HEK293 (cell line): ENCODE data around the gene ZNF608.

ENCODE experiments used
- ATF2 ChIP-seq: fragments of 450-650 bp; formaldehyde crosslinking; IDR thresholded peaks from 2 replicates; pipeline ENCODE4 v1.5.1; 2016; ENCODE audit warnings: missing biosample characterization, missing genetic modification characterization, low read depth
- GLI2 ChIP-seq: fragments of 450-650 bp; formaldehyde crosslinking; IDR thresholded peaks from 2 replicates; pipeline ENCODE4; 2017; ENCODE audit warnings: missing biosample characterization, missing genetic modification characterization, low read depth, borderline replicate concordance
- GLIS1 ChIP-seq: fragments of 450-650 bp; formaldehyde crosslinking; IDR thresholded peaks from 2 replicates; pipeline ENCODE4 v1.5.1; 2016; ENCODE audit warnings: missing biosample characterization, missing genetic modification characterization
- HIC1 ChIP-seq: fragments of 450-650 bp; formaldehyde crosslinking; IDR thresholded peaks from 2 replicates; pipeline ENCODE4 v1.5.1; 2016; ENCODE audit warnings: missing biosample characterization, missing genetic modification characterization
- HOXA7 ChIP-seq: sonication (generic); formaldehyde crosslinking; IDR thresholded peaks from 2 replicates; pipeline ENCODE4 v1.8.1; 2022; ENCODE audit warnings: missing genetic modification reagents, borderline replicate concordance
- IKZF3 ChIP-seq: fragments of 450-650 bp; IDR thresholded peaks from 2 replicates; pipeline ENCODE4 v1.5.0; 2018; ENCODE audit warnings: missing biosample characterization, mild to moderate bottlenecking, missing genetic modification characterization, moderate library complexity
- KLF10 ChIP-seq: fragments of 450-650 bp; IDR thresholded peaks from 2 replicates; pipeline ENCODE4 v1.5.1; 2018; ENCODE audit warnings: missing biosample characterization, mild to moderate bottlenecking, missing genetic modification characterization
- PRDM6 ChIP-seq: fragments of 450-650 bp; formaldehyde crosslinking; IDR thresholded peaks from 2 replicates; pipeline ENCODE4 v1.5.1; 2017; ENCODE audit warnings: missing biosample characterization, missing genetic modification characterization
- TCF7L2 ChIP-seq: IDR thresholded peaks from 2 replicates; pipeline ENCODE4 v1.6.1; 2011; ENCODE audit warnings: low read depth, mild to moderate bottlenecking, inconsistent platforms, low read length, moderate library complexity, borderline replicate concordance
- WT1 ChIP-seq: fragments of 450-650 bp; formaldehyde crosslinking; IDR thresholded peaks from 2 replicates; pipeline ENCODE4 v1.5.1; 2016; ENCODE audit warnings: missing biosample characterization, missing genetic modification characterization
- ZEB2 ChIP-seq: fragments of 450-650 bp; formaldehyde crosslinking; IDR thresholded peaks from 2 replicates; pipeline ENCODE4 v1.5.1; 2016; ENCODE audit warnings: missing biosample characterization, missing genetic modification characterization
- ZNF133 ChIP-seq: fragments of 450-650 bp; formaldehyde crosslinking; IDR thresholded peaks from 2 replicates; pipeline ENCODE4 v1.5.1; 2016; ENCODE audit warnings: missing biosample characterization, missing genetic modification characterization
- ZNF146 ChIP-seq: fragments of 450-650 bp; formaldehyde crosslinking; IDR thresholded peaks from 2 replicates; pipeline ENCODE4 v1.5.1; 2016; ENCODE audit warnings: missing biosample characterization, missing genetic modification characterization
- ZNF214 ChIP-seq: fragments of 450-650 bp; formaldehyde crosslinking; IDR thresholded peaks from 2 replicates; pipeline ENCODE4 v1.5.1; 2017; ENCODE audit warnings: missing biosample characterization, mild to moderate bottlenecking, missing genetic modification characterization, borderline replicate concordance
- ZNF341 ChIP-seq: fragments of 450-650 bp; formaldehyde crosslinking; IDR thresholded peaks from 2 replicates; pipeline ENCODE4; 2016; ENCODE audit warnings: low read depth, missing biosample characterization, missing genetic modification characterization
- ZNF354C ChIP-seq: fragments of 450-650 bp; formaldehyde crosslinking; IDR thresholded peaks from 2 replicates; pipeline ENCODE4 v1.5.1; 2016; ENCODE audit warnings: missing biosample characterization, missing genetic modification characterization, low read depth, borderline replicate concordance
- ZNF391 ChIP-seq: fragments of 450-650 bp; formaldehyde crosslinking; IDR thresholded peaks from 2 replicates; pipeline ENCODE4 v1.5.1; 2016; ENCODE audit warnings: low read depth, missing biosample characterization, missing genetic modification characterization, borderline replicate concordance
- ZNF398 ChIP-seq: fragments of 450-650 bp; formaldehyde crosslinking; IDR thresholded peaks from 2 replicates; pipeline ENCODE4 v1.5.1; 2017; ENCODE audit warnings: missing biosample characterization, missing genetic modification characterization
- ZNF501 ChIP-seq: fragments of 450-650 bp; formaldehyde crosslinking; IDR thresholded peaks from 2 replicates; pipeline ENCODE4 v1.5.1; 2016; ENCODE audit warnings: missing biosample characterization, missing genetic modification characterization
- ZNF521 ChIP-seq: fragments of 450-650 bp; formaldehyde crosslinking; IDR thresholded peaks from 2 replicates; pipeline ENCODE4 v1.5.1; 2017; ENCODE audit warnings: missing biosample characterization, mild to moderate bottlenecking, missing genetic modification characterization
- ZNF544 ChIP-seq: fragments of 450-650 bp; formaldehyde crosslinking; IDR thresholded peaks from 2 replicates; pipeline ENCODE4 v1.5.0; 2017; ENCODE audit warnings: missing biosample characterization, missing genetic modification characterization
- ZNF580 ChIP-seq: fragments of 450-650 bp; formaldehyde crosslinking; IDR thresholded peaks from 2 replicates; pipeline ENCODE4 v1.5.1; 2016; ENCODE audit warnings: missing biosample characterization, missing genetic modification characterization
- ZNF626 ChIP-seq: fragments of 450-650 bp; sonication (Bioruptor Pico); formaldehyde crosslinking; IDR thresholded peaks from 2 replicates; pipeline ENCODE4 v1.5.1; 2018; ENCODE audit warnings: missing biosample characterization, missing genetic modification characterization, inconsistent platforms
- ZNF629 ChIP-seq: fragments of 450-650 bp; formaldehyde crosslinking; IDR thresholded peaks from 2 replicates; pipeline ENCODE4 v1.5.1; 2017; ENCODE audit warnings: missing biosample characterization, missing genetic modification characterization
- ZNF639 ChIP-seq: fragments of 450-650 bp; formaldehyde crosslinking; IDR thresholded peaks from 2 replicates; pipeline ENCODE4 v1.5.1; 2016; ENCODE audit warnings: missing biosample characterization, missing genetic modification characterization
- ZNF654 ChIP-seq: fragments of 450-650 bp; formaldehyde crosslinking; IDR thresholded peaks from 2 replicates; pipeline ENCODE4 v1.5.1; 2016; ENCODE audit warnings: low read depth, missing biosample characterization, missing genetic modification characterization
- ZNF830 ChIP-seq: fragments of 450-650 bp; IDR thresholded peaks from 2 replicates; pipeline ENCODE4 v1.5.0; 2018; ENCODE audit warnings: missing biosample characterization, missing genetic modification characterization, low read depth, mild to moderate bottlenecking, moderate library complexity
- ZSCAN4 ChIP-seq: fragments of 450-650 bp; formaldehyde crosslinking; IDR thresholded peaks from 2 replicates; pipeline ENCODE4 v1.5.1; 2017; ENCODE audit warnings: missing biosample characterization, missing genetic modification characterization

The ZNF608 gene

GRCh38 chr5:124746916-124747790 is 714 bp upstream of the ZNF608 start (continued):
- TF ChIP-seq ZNF544 (tag by site-specific recombination) (no peak), ZNF629 (tag by site-specific recombination) (peak; percentile 90), ZNF146 (tag by site-specific recombination) (peak; percentile 4; the same call in 1 of the 2 replicates), ZNF521 (no peak), WT1 (peak; percentile 99), HIC1 (tag by site-specific recombination) (peak; percentile 75), ZSCAN4 (tag by site-specific recombination) (peak; percentile 61; the same call in 1 of the 2 replicates), ZNF639 (tag by site-specific recombination) (peak; percentile 92), ZNF580 (tag by site-specific recombination) (peak; percentile 85), ZNF214 (tag by site-specific recombination) (no peak), HOXA7 (CRISPR knock-in tag) (no peak), ZNF133 (no peak), ZNF654 (tag by site-specific recombination) (0 out of 2 replicates have a peak, but pooled peaks have one; percentile 10), GLI2 (tag by site-specific recombination) (peak; percentile 22; the same call in 1 of the 2 replicates), ZEB2 (tag by site-specific recombination) (peak; percentile 99), KLF10 (peak; percentile 91), ZNF341 (tag by site-specific recombination) (peak; percentile 49), TCF7L2 (peak; percentile 50; the same call in 1 of the 2 replicates), ZNF626 (tag by site-specific recombination) (no peak), PRDM6 (tag by site-specific recombination) (peak; percentile 98), ZNF354C (tag by site-specific recombination) (no peak), ATF2 (tag by site-specific recombination) (peak; percentile 40; the same call in 1 of the 2 replicates), ZNF501 (tag by site-specific recombination) (0 out of 2 replicates have a peak, but pooled peaks have one; percentile 38), ZNF391 (tag by site-specific recombination) (peak; percentile 88), IKZF3 (tag by site-specific recombination) (peak; percentile 99), ZNF398 (tag by site-specific recombination) (peak; percentile 40), GLIS1 (tag by site-specific recombination) (peak; percentile 57), ZNF830 (tag by site-specific recombination) (no peak)
